GM12878 (cell line): ENCODE results near the gene ZNF483. TPM values are rescaled to one million over a fixed set of nuclear protein-coding genes. Genes with fewer than 3 reads are reported as not detected.

Experiments used
- ATAC-seq: fragments of 200-7000 bp; cut with Tn5 transposase; 3 replicates; pipeline ENCODE4 v1.9.1; 2020; ENCODE audit warnings: mild to moderate bottlenecking, moderate library complexity
- BruUV-seq: library from RNA; stranded (reverse); fragments of 400-500 nt; replicated peaks from 2 replicates; lab custom pipeline; 2021; lab: Mats Ljungman, UMichigan
- CTCF ChIA-PET: fragments of 300-600 bp; sonication (Branson Sonifier 250); formaldehyde crosslinking; extraction: SDS; loops from one replicate; lab custom pipeline; 2021; ENCODE audit warnings: inconsistent platforms; lab: Yijun Ruan, JAX
- POLR2A ChIA-PET: fragments of 350-600 bp; formaldehyde crosslinking; extraction: SDS; loops from one replicate; lab custom pipeline; 2021; ENCODE audit warnings: inconsistent platforms; lab: Charles Lee
- RAD21 ChIA-PET: fragments of 300-600 bp; sonication (Branson Sonifier 250); formaldehyde crosslinking; loops from one replicate; lab custom pipeline; 2023; ENCODE audit warnings: antibody characterized with exemption; ENCODE audit not compliant: unreplicated experiment; lab: Charles Lee
- SMC1A ChIA-PET: fragments of 300-600 bp; sonication (Branson Sonifier 250); formaldehyde crosslinking; loops from one replicate; lab custom pipeline; 2023; ENCODE audit not compliant: unreplicated experiment, uncharacterized antibody; lab: Charles Lee
- DNase-seq: peaks from one replicate; pipeline ENCODE4 v3.0.0-alpha.2; 2011; ENCODE audit warnings: low read depth, low spot score
- FAIRE-seq: peaks from 3 replicates; lab custom pipeline; 2011; peaks lifted over from hg19 to GRCh38; lab: Jason Lieb, UNC
- H2AFZ ChIP-seq: 2 replicates; pipeline ENCODE4 v1.6.0; 2011; ENCODE audit warnings: low read depth, low read length, control low read depth; ENCODE audit not compliant: control insufficient read depth
- H3K27ac ChIP-seq: 2 replicates; pipeline ENCODE4 v1.5.1; 2011; ENCODE audit warnings: control low read depth; ENCODE audit not compliant: control insufficient read depth, insufficient read depth
- H3K27me3 ChIP-seq, 2 experiments: replicated peaks in 1 of 2; 2 replicates each; pipeline versions ENCODE4 v1.6.0 to v1.6.1; 2011; ENCODE audit warnings: low read length in 1 of 2; ENCODE audit not compliant: control insufficient read depth in 2 of 2, insufficient read depth in 2 of 2
- H3K36me3 ChIP-seq, 2 experiments: 2 replicates each; pipeline ENCODE4 v1.5.1; 2011; ENCODE audit warnings: low read length in 1 of 2; ENCODE audit not compliant: control insufficient read depth in 2 of 2, insufficient read depth in 2 of 2
- H3K4me1 ChIP-seq: 2 replicates; pipeline ENCODE4 v1.6.1; 2011; ENCODE audit warnings: mild to moderate bottlenecking, low read length, moderate library complexity, mixed read lengths; ENCODE audit not compliant: control insufficient read depth, insufficient read depth
- H3K4me2 ChIP-seq: 2 replicates; pipeline ENCODE4 v1.6.0; 2011; ENCODE audit warnings: control low read depth; ENCODE audit not compliant: control insufficient read depth, insufficient read depth
- H3K4me3 ChIP-seq: fragments of 200-600 bp; sonication (generic); 2 replicates; pipeline ENCODE4 v1.5.1; 2016
- H3K79me2 ChIP-seq: 2 replicates; pipeline ENCODE4 v1.6.0; 2011; ENCODE audit warnings: low read length; ENCODE audit not compliant: control insufficient read depth, insufficient read depth
- H3K9ac ChIP-seq: 2 replicates; pipeline ENCODE4 v1.8.0; 2011; ENCODE audit warnings: low read length, control low read depth, mixed read lengths; ENCODE audit not compliant: control insufficient read depth, insufficient read depth
- H3K9me3 ChIP-seq: replicated peaks from 3 replicates; pipeline ENCODE4 v1.5.1; 2011; ENCODE audit warnings: mild to moderate bottlenecking, low read length; ENCODE audit not compliant: control insufficient read depth, insufficient read depth
- H4K20me1 ChIP-seq: 2 replicates; pipeline ENCODE4 v1.6.0; 2011; ENCODE audit not compliant: control insufficient read depth, insufficient read depth
- CHD4 ChIP-seq: fragments of 200-600 bp; sonication (generic); IDR thresholded peaks from 2 replicates; pipeline ENCODE4 v1.6.1; 2016; ENCODE audit warnings: mild to moderate bottlenecking
- EP300 ChIP-seq, 2 experiments: fragments of 150-350 bp in 1 of 2; IDR thresholded peaks; 2 replicates each; pipeline ENCODE4 v1.6.1; 2011 to 2012; ENCODE audit warnings: low read depth in 2 of 2, low read length in 2 of 2, borderline replicate concordance in 1 of 2, improper control_type of control experiment in 1 of 2, inconsistent platforms in 1 of 2; ENCODE audit not compliant: control insufficient read depth in 1 of 2
- FOS ChIP-seq: IDR thresholded peaks from 3 replicates; pipeline ENCODE4 v1.6.1; 2011; ENCODE audit warnings: borderline replicate concordance; ENCODE audit not compliant: insufficient read length; ENCODE audit errors: extremely low read depth
- HCFC1 ChIP-seq: fragments of 150-350 bp; IDR thresholded peaks from 2 replicates; pipeline ENCODE4 v1.6.1; 2014; ENCODE audit warnings: low read length
- HDAC6 ChIP-seq: fragments of 200-600 bp; sonication (generic); IDR thresholded peaks from one replicate; pipeline ENCODE4 v1.8.0; 2017; ENCODE audit warnings: antibody characterized with exemption; ENCODE audit not compliant: unreplicated experiment
- JUND ChIP-seq: IDR thresholded peaks from 2 replicates; pipeline ENCODE4 v1.6.1; 2012; ENCODE audit warnings: low read depth, mild to moderate bottlenecking, low read length, improper control_type of control experiment, moderate library complexity
- MTA3 ChIP-seq: IDR thresholded peaks from 2 replicates; pipeline ENCODE4 v1.6.1; 2012; ENCODE audit warnings: low read length, inconsistent platforms, borderline replicate concordance
- PML ChIP-seq: IDR thresholded peaks from 2 replicates; pipeline ENCODE4 v1.6.1; 2012; ENCODE audit warnings: low read length, inconsistent platforms
- RFX5 ChIP-seq: IDR thresholded peaks from 2 replicates; pipeline ENCODE4 v1.6.1; 2011; ENCODE audit warnings: low read depth, low read length, improper control_type of control experiment
- SRF ChIP-seq, 2 experiments: IDR thresholded peaks; 2 replicates each; pipeline ENCODE4 v1.6.1; 2011; ENCODE audit warnings: low read depth in 2 of 2, low read length in 2 of 2, mild to moderate bottlenecking in 1 of 2, moderate library complexity in 1 of 2
- TCF7 ChIP-seq: IDR thresholded peaks from 2 replicates; pipeline ENCODE4 v1.6.1; 2014; ENCODE audit warnings: antibody characterized with exemption, borderline replicate concordance
- ZNF217 ChIP-seq: fragments of 450-650 bp; IDR thresholded peaks from 2 replicates; pipeline ENCODE4 v1.6.1; 2017; ENCODE audit warnings: antibody characterized with exemption, mild to moderate bottlenecking
- WGBS: methylation state at CpG from one replicate; pipeline ENCODE4 v1.1.6; 2016; ENCODE audit warnings: low lambda C conversion rate; ENCODE audit not compliant: insufficient replicate concordance, insufficient coverage; ENCODE audit errors: missing lambda C conversion rate; 5-methylcytosine and 5-hydroxymethylcytosine counted together
- in situ Hi-C: fragments of 300-500 bp; cut with MboI; formaldehyde crosslinking; loops from 9 replicates; pipeline ENCODE4 v1.14.3; 2018; ENCODE audit warnings: mixed read lengths
- intact Hi-C: fragments of 100-400 bp; cut with micrococcal nuclease; formaldehyde crosslinking; loops from one replicate; pipeline ENCODE4 v1.14.2; 2022; ENCODE audit not compliant: unreplicated experiment
- polyA plus RNA-seq, 11 experiments: library from polyadenylated mRNA; depleted of rRNA in 4 of 11; unstranded in 6 of 11; stranded (reverse) in 5 of 11; fragments of >200 nt; fragmentation: Nextera tagmentation in 4 of 11; fragmentation: Illumina TruSeq in 1 of 11; extraction: Ambion mirVana in 4 of 11; extraction: Trizol in 1 of 11; gene quantifications; 1 replicate in 1 of 11; 2 replicates in 10 of 11; pipeline versions ENCODE4 v1.2.1 to v1.2.3, GENCODE V29; 2011 to 2016; ENCODE audit warnings: inconsistent platforms in 2 of 11, missing spikeins in 2 of 11, low read depth in 1 of 11
- total RNA-seq, 4 experiments: library from RNA; depleted of rRNA in 3 of 4; stranded (reverse); fragments of >200 nt in 3 of 4; fragmentation: Illumina TruSeq in 1 of 4; extraction: Trizol in 1 of 4; gene quantifications; 2 replicates each; pipeline versions ENCODE4 v1.2.1 to v1.2.3, GENCODE V29; 2013 to 2021

The ZNF483 gene
- total and polyA plus RNA-seq, 10 of the 15 experiments (the other 5 are each of a cell fraction or from before 2014, with no cell fraction given), result 0.03 to 0.76 (median 0.26) TPM; not detected in 1

- TF ChIP-seq JUND, result no peak
- no peak for TF ChIP-seq CHD4
- TF ChIP-seq FOS, result no peak
- TF ChIP-seq TCF7, result no peak
- no peak for TF ChIP-seq EP300 (IDR thresholded peaks at IDR 0.05; ENCODE audit: borderline replicate concordance in 1 of 2, control insufficient read depth in 1 of 2, low read depth in 2 of 2, low read length in 2 of 2)
- no peak for TF ChIP-seq ZNF217
- no peak for TF ChIP-seq SRF (IDR thresholded peaks at IDR 0.05; ENCODE audit: low read depth in 2 of 2, low read length in 2 of 2)
- TF ChIP-seq MTA3, result no peak
Measured at GRCh38 chr9:111605041-111605559, 80.1 kb downstream of the ZNF483 start (continued).

DNA sequence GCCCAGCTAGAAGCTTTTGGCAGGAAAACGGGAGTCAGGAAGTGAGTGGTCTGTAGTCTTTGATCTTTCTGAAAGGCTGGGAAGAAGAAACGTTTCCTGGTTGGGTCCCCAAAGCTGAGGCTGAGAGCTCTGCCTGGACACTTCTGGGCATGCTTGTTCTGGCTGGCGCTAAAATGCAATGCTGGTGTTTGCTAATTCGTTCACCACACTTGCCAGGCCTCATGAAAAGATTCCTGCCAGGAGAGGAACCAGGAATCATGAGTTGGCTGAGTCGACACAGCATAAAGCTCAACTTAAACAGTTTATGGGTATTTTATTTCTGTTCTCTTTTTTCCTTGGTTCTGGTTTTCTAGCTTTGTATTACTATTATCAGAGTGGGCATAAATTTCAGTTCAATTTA is 85.2 kb downstream of the ZNF483 start:
- CTCF ChIA-PET, result interaction anchor here (1.7 kb wide), 1 partner anchor 11 kb away, joined by 6 read pairs; no protein-coding TSS in a partner anchor
- SMC1A ChIA-PET, result no interaction called here

More for the DNA sequence above, 85.2 kb downstream of the ZNF483 start:
- ChIA-PET RAD21 (interaction anchor here (1.1 kb wide), 1 partner anchor 13 kb away, joined by 4 read pairs; no protein-coding TSS in a partner anchor), POLR2A (interaction anchor here (0.6 kb wide), 1 partner anchor 13 kb away, joined by 3 read pairs; no protein-coding TSS in a partner anchor)
- Histone ChIP-seq H3K36me3 (no peaks in the 10 kb centered on the region), H3K9ac (no peak overlapping the region), H3K9me3 (no peaks in the 10 kb centered on the region), H3K27ac (no peak overlapping the region), H3K27me3 (no peaks in the 10 kb centered on the region; a peak in 1 of 4 replicates), H3K79me2 (no peaks in the 10 kb centered on the region), H3K4me1 (no peaks in the 10 kb centered on the region), H3K4me2 (no peak overlapping the region), H3K4me3 (no peak overlapping the region), H2AFZ (no peak overlapping the region), H4K20me1 (no peaks in the 10 kb centered on the region)
- in situ Hi-C loops (no loop called here), intact Hi-C loops (no loop called here)
- ATAC-seq (no peak), DNase-seq (no peak), FAIRE-seq (no peak)
- TF ChIP-seq PML (no peak), HCFC1 (no peak), RFX5 (no peak), HDAC6 (no peak)
- BruUV-seq, result no TSS peak
- WGBS, result 17% methylated on average over 5 of the region's 5 CpGs
